Middle frontal gyrus (tissue), 1 donor: Measurements from ENCODE around the gene TFAP2A.

Experiments
- DNase-seq: peaks from one replicate; pipeline ENCODE4 v3.0.0-alpha.2; 2015; ENCODE audit warnings: low spot score; ENCODE audit errors: extremely low spot score

TFAP2A gene

GRCh38 chr6:10426781-10427279 is 12.0 kb upstream of the TFAP2A start:
- no peak for DNase-seq

- DNase-seq, result no peak
Observed at GRCh38 chr6:10425975-10426780, 11.3 kb upstream of the TFAP2A start.

GRCh38 chr6:10425176-10425974 is 10.5 kb upstream of the TFAP2A start:
- DNase-seq, result no peak

- DNase-seq, result no peak
Observed at GRCh38 chr6:10424040-10424439, 9.2 kb upstream of the TFAP2A start.

- DNase-seq, result no peak
Observed at GRCh38 chr6:10422737-10423034, 7.8 kb upstream of the TFAP2A start.

GRCh38 chr6:10421921-10422736 is 7.3 kb upstream of the TFAP2A start:
- no peak for DNase-seq

- no peak for DNase-seq
Observed at GRCh38 chr6:10421158-10421920, 6.5 kb upstream of the TFAP2A start.

GRCh38 chr6:10420546-10421157 is 5.8 kb upstream of the TFAP2A start:
- no peak for DNase-seq

- no peak for DNase-seq
Observed at GRCh38 chr6:10419749-10420545, 5.1 kb upstream of the TFAP2A start.

- DNase-seq, result no peak
Observed at GRCh38 chr6:10418862-10419748, 4.2 kb upstream of the TFAP2A start.

GRCh38 chr6:10418361-10418861 is 3.5 kb upstream of the TFAP2A start:
- DNase-seq, result no peak

- DNase-seq, result no peak
Observed at GRCh38 chr6:10417681-10418104, 2.8 kb upstream of the TFAP2A start.

GRCh38 chr6:10416863-10417641 is 2.2 kb upstream of the TFAP2A start:
- DNase-seq, result no peak

- DNase-seq, result no peak
Observed at GRCh38 chr6:10416516-10416862, 1.6 kb upstream of the TFAP2A start.

- DNase-seq, result no peak
Observed at GRCh38 chr6:10415617-10416480, 975 bp upstream of the TFAP2A start.

- DNase-seq, result no peak
Observed at GRCh38 chr6:10413850-10414738, 780 bp downstream of the TFAP2A start.
